Subcutaneous abdominal adipose tissue (tissue), 5 donors: Measurements from ENCODE around the gene APOBEC3C.
A peak's percentile ranks its signal among the peaks of the same experiment; 100 is the strongest.
"Not testable (repeated sequence)": the region's sequence is repeated elsewhere in the genome, so short reads cannot be mapped to it uniquely, and the experiment has no call there.

Source experiments
- H3K27ac ChIP-seq: one replicate; pipeline ENCODE4 v1.7.0; 2013; ENCODE audit warnings: low read depth, mild to moderate bottlenecking, inconsistent platforms, low read length, moderate library complexity
- H3K27me3 ChIP-seq, 5 donors: one replicate each; pipeline ENCODE4 v1.7.0; 2013; ENCODE audit warnings: low read length in 5 of 5, inconsistent platforms in 1 of 5; ENCODE audit not compliant: control insufficient read depth in 5 of 5, insufficient read depth in 4 of 5
- H3K36me3 ChIP-seq, 5 donors: one replicate each; pipeline ENCODE4 v1.7.0; 2013; ENCODE audit warnings: low read length in 5 of 5; ENCODE audit not compliant: control insufficient read depth in 5 of 5, insufficient read depth in 5 of 5
- H3K4me1 ChIP-seq, 5 donors: one replicate each; pipeline ENCODE4 v1.7.0; 2013; ENCODE audit warnings: low read length in 5 of 5, mild to moderate bottlenecking in 3 of 5, moderate library complexity in 1 of 5; ENCODE audit not compliant: control insufficient read depth in 5 of 5, insufficient read depth in 5 of 5
- H3K4me3 ChIP-seq, 5 donors: one replicate each; pipeline ENCODE4 v1.7.0; 2013; ENCODE audit warnings: low read length in 5 of 5, low read depth in 1 of 5
- H3K9ac ChIP-seq, 5 donors: one replicate each; pipeline ENCODE4 v1.7.0; 2013; ENCODE audit warnings: low read length in 5 of 5, mild to moderate bottlenecking in 4 of 5, moderate library complexity in 3 of 5
- H3K9me3 ChIP-seq, 5 donors: one replicate each; pipeline ENCODE4 v1.7.0; 2013; ENCODE audit warnings: low read length in 5 of 5; ENCODE audit not compliant: control insufficient read depth in 5 of 5
- donor health status: healthy.
- donor health status: healthy.
- donor health status: healthy.
- donor health status: healthy.
- donor health status: healthy.

Gene APOBEC3C

DNA sequence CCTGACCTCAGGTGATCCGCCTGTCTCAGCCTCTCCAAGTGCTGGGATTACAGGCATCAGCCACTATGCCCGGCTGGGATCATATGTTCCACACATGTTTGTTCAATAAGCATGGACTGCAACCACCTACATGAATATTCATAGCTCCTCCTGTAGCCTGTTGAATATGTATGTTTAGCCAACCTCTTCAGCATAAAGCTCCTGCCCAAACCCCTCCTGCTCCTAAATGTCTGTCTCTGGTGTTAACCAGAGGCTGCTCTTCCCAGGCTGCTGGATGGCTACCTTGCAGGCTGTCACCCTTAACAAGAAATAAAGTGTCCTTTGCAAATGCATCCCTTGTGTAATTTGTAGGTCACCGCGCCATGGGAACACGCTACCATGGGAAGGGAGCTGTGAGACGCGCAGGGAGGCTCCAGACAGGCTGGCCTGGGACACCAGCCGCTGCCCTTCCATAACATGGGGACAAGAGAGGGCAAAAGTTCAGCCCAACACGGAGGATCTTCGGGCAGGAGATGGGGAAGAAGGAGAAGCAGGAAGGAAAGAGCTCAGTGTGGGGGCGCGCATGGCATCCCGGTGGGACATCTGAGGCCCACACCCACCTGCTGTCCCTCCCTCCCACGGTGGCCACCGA, 6.1 kb downstream of the APOBEC3C start:
- H3K27me3 ChIP-seq, H3K9ac ChIP-seq, H3K9me3 ChIP-seq, H3K27ac ChIP-seq: not testable (repeated sequence)
- peaks cover 0 to 21% (median 4%) of the 10 kb centered on the region in 5 donors for H3K36me3 ChIP-seq
- peaks cover 0 to 21% (median 12%) of the 10 kb centered on the region in 5 donors for H3K4me1 ChIP-seq
- peak overlapping the region in 3 of 5 donors; percentile 36 to 57 (median 43) for H3K4me3 ChIP-seq

DNA sequence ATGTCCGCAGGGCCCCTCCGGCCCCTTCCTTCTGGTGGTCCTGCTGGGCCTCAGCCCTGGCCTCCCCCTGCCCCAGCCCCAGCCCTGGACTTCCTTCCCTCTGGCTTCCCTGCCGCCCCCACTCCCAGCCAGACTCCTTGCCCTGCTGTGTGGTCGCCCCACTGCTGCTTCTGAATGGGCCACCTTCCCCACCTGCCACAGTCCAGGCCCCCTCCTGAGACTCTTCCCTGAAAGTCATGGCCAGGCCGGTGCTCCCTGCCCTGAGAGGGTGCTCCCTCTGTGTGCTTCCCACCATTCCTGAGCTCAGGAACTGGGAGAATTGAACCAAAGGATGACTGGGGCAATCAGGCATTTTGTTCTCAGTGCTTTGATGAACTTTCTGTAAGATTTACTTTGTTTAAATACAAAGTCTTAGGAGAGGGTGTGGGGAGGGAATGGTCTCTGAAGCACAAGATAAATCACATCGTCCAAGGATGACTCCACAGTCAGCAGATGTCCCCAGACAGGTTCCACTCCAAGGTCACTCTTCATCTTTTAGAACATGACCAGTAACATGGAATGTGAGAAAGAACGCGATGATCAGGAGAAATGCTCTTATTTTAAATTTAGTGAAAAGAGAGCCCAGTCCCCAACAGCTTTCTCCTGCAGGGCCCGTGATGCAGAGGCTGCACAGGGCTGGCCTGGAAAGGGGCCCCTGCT, 7.6 kb downstream of the APOBEC3C start:
- Histone ChIP-seq H3K27me3 (no peaks in the 10 kb centered on the region), H3K36me3 (peaks cover 0 to 28% (median 4%) of the 10 kb centered on the region in 5 donors), H3K9ac (peak overlapping the region in 4 of 5 donors; percentile 16 to 71 (median 38)), H3K4me3 (peak overlapping the region; percentile 35 to 61 (median 57)), H3K9me3 (no peaks in the 10 kb centered on the region), H3K27ac (peak overlapping the region; percentile 41), H3K4me1 (peaks cover 0 to 18% (median 11%) of the 10 kb centered on the region in 5 donors)

DNA sequence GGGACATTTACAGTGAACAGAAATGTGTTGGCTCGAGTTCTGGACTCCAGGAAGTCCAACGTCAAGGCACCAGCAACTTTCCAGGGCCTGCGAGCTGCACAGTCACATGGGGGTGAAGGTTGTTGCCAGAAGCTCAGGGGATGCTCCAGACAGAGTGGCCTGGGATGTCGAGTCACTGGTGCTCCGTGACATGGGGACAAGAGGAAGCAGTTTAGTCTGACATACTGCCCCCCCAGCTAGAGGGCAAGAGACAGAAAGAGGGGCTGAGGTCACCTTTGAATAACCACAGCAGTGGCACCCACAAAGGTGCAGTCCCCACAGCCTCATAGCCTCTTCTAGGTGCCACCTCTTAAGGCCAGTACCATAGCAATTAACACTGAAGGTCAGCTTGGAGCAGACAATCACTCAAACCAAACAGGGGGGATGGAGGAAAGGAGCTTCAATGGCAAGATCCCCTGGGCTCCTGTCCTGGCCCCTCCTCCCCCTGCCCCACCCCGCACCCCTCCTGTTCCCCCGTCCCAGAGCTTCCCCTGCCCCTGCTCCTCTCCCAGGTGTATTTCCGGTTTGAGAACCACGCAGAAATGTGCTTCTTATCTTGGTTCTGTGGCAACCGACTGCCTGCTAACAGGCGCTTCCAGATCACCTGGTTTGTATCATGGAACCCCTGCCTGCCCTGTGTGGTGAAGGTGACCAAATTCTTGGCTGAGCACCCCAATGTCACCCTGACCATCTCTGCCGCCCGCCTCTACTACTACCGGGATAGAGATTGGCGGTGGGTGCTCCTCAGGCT, 10.7 kb downstream of the APOBEC3C start:
- no peaks in the 10 kb centered on the region for H3K27me3 ChIP-seq
- H3K4me1 ChIP-seq = peaks cover 0 to 18% (median 11%) of the 10 kb centered on the region in 5 donors
- peaks cover 0 to 24% (median 4%) of the 10 kb centered on the region in 5 donors for H3K36me3 ChIP-seq
- H3K4me3 ChIP-seq = no peak overlapping the region
- H3K9ac ChIP-seq = no peak overlapping the region
- H3K9me3 ChIP-seq = no peaks in the 10 kb centered on the region
- H3K27ac ChIP-seq = no peak overlapping the region

DNA sequence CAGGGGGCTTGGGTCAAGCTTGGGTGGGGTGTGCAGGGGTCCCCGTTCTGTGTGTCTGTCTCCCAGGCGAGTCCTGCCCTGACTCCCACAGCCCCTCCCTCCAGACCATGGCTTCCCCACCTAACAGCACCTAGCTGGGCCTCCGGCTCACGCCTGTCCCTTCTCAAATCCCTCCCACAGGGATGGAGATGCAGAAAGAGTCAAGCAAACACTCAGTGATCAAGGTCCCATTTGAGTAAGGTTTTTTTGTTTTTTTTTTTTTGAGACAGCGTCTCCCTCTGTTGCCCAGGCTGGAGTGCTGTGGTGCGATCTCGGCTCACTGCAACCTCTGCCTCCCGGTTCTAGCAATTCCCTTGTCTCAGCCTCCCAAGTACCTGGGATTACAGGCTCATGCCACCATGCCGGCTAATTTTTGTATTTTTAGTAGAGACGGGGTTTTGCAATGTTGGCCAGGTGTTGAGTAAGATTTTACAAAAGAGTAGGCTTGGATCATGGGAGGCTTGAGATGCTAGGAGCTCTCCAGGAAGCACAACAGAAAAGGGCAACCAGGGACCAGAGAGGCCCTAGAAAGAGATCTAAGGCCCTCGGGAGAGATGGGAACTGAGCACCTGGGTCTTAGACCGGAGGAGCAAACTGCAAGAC, 12.6 kb downstream of the APOBEC3C start:
- Histone ChIP-seq H3K36me3 (peaks cover 0 to 24% (median 4%) of the 10 kb centered on the region in 5 donors), H3K9me3 (no peaks in the 10 kb centered on the region), H3K9ac (no peak overlapping the region), H3K4me3 (no peak overlapping the region), H3K4me1 (peaks cover 0 to 7% (median 6%) of the 10 kb centered on the region in 5 donors), H3K27me3 (no peaks in the 10 kb centered on the region), H3K27ac (no peak overlapping the region)

DNA sequence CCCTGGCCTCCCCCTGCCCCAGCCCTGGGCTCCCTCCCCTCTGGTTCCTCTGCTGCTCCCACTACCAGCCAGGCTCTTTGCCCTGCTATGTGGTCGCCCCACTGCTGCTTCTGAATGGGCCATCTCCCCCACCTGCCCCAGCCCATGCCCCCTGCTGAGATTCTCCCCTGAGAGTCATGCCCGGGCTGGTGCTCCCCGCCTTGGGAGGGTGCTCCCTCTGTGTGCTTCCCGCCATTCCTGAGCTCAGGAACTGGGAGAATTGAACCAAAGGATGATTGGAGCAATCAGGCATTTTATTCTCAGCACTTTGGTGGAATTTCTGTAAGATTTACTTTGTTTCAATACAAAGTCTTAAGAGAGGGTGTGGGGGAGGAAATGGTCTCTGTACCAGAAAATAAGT, 13.7 kb downstream of the APOBEC3C start:
- no peaks in the 10 kb centered on the region for H3K4me1 ChIP-seq
- no peak overlapping the region for H3K27ac ChIP-seq
- H3K9ac ChIP-seq = no peak overlapping the region
- H3K36me3 ChIP-seq = peaks cover 0 to 24% (median 4%) of the 10 kb centered on the region in 5 donors
- no peaks in the 10 kb centered on the region for H3K27me3 ChIP-seq
- H3K4me3 ChIP-seq = no peak overlapping the region
- no peaks in the 10 kb centered on the region for H3K9me3 ChIP-seq

DNA sequence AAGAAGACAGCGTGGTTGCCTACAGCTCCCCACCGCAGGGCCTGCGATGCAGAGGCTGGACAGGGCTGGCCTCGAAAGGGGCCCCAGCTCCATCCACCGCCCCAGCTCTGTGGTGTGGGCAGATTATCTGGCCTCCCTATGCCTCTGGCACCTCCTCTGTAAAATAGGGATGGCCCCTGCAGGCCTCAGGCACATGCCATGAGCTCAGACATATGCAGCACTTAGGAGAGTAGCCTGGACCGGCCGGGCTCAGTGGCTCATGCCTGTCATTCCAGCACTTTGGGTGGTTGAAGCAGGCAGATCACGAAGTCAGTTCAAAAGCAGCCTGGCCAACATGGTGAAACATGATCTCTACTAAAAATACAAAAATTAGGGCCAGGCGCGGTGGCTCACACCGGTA, 14.2 kb downstream of the APOBEC3C start:
- Histone ChIP-seq H3K27ac (no peak overlapping the region), H3K4me3 (no peak overlapping the region), H3K9ac (no peak overlapping the region), H3K27me3 (no peaks in the 10 kb centered on the region), H3K4me1 (no peaks in the 10 kb centered on the region), H3K36me3 (peaks cover 0 to 24% (median 4%) of the 10 kb centered on the region in 5 donors), H3K9me3 (no peaks in the 10 kb centered on the region)

DNA sequence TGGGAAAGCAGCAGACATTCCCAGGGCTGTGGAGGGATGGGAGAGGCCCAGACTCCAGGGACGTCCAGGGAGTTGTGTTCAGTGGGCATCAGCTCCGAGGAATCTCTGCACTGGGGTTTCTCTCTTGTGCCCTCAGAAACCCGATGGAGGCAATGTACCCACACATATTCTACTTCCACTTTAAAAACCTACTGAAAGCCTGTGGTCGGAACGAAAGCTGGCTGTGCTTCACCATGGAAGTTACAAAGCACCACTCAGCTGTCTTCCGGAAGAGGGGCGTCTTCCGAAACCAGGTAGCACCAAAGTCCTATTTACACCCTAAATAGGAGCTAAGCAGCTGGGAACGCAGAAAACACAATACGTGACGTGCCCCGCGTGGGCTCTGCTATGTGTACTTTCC, 15.2 kb downstream of the APOBEC3C start:
- Histone ChIP-seq H3K4me1 (no peaks in the 10 kb centered on the region), H3K27me3 (no peaks in the 10 kb centered on the region), H3K27ac (no peak overlapping the region), H3K36me3 (peaks cover 0 to 14% (median 3%) of the 10 kb centered on the region in 5 donors), H3K9me3 (no peaks in the 10 kb centered on the region), H3K9ac (no peak overlapping the region), H3K4me3 (no peak overlapping the region)

DNA sequence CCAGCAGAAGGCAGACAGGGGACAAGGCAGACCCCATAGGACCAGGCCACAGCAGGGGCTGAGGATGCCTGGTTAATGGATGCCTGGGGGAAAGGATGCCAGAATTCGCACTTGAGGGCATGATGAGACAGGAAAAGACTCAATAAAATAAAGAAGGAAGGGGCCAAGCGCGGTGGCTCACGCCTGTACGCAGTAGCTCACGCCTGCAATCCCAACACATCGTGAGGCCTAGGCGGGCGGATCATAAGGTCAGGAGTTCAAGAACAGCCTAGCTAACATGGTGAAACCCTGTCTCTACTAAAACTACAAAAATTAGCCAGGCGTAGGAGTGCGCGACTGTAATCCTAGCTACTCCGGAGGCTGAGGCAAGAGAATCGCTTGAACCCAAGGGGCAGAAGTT, 16.6 kb downstream of the APOBEC3C start:
- no peak overlapping the region for H3K9ac ChIP-seq
- no peaks in the 10 kb centered on the region for H3K27me3 ChIP-seq
- H3K4me3 ChIP-seq = no peak overlapping the region
- peaks cover 0 to 1% (median 0%) of the 10 kb centered on the region in 5 donors for H3K36me3 ChIP-seq
- no peaks in the 10 kb centered on the region for H3K4me1 ChIP-seq
- no peak overlapping the region for H3K27ac ChIP-seq
- H3K9me3 ChIP-seq = no peaks in the 10 kb centered on the region

DNA sequence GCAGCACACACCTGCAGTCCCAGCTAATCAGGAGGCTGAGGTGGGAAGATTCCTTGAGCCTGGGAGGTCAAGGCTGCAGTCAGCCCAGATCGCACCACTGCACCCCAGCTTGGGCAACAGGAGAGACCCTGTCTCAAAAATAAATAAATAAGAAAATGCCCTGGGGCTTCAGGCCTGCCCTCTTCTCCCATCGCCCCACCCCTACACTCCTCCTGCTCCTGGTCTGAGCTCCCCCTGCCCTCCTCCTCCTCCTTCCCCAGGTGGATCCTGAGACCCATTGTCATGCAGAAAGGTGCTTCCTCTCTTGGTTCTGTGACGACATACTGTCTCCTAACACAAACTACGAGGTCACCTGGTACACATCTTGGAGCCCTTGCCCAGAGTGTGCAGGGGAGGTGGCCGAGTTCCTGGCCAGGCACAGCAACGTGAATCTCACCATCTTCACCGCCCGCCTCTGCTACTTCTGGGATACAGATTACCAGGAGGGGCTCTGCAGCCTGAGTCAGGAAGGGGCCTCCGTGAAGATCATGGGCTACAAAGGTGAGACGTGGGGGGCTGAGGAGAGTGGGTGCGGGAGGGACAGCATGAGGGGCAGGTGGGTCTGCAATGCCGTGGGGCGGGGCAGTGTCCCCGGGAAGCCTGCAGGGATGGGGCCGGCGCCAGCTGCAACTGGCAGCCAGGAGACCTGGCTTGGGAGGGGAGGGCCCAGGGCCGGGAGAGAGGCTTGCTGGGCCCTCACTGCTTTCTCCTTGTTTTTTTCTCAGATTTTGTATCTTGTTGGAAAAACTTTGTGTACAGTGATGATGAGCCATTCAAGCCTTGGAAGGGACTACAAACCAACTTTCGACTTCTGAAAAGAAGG, 17.6 kb downstream of the APOBEC3C start:
- H3K4me1 ChIP-seq, H3K27me3 ChIP-seq, H3K9me3 ChIP-seq, H3K9ac ChIP-seq, H3K27ac ChIP-seq, H3K36me3 ChIP-seq, H3K4me3 ChIP-seq: not testable (repeated sequence)
